Suprapubic skin (tissue), 4 donors: ENCODE data around the gene PPME1. TPM values are rescaled to one million over a fixed set of nuclear protein-coding genes. Genes with fewer than 3 reads are reported as not detected.

Experiments
- DNase-seq, 2 donors: peaks; one replicate each; pipeline ENCODE4 v3.0.0-alpha.2; 2019; ENCODE audit warnings: low spot score in 2 of 2
- H3K27ac ChIP-seq: fragments of 200-600 bp; sonication (generic); one replicate; pipeline ENCODE4 v1.5.1; 2019
- H3K27me3 ChIP-seq: fragments of 200-600 bp; sonication (generic); one replicate; pipeline ENCODE4 v1.5.1; 2019
- H3K36me3 ChIP-seq: fragments of 200-600 bp; sonication (generic); one replicate; pipeline ENCODE4 v1.5.1; 2019
- H3K4me1 ChIP-seq: fragments of 200-600 bp; sonication (generic); one replicate; pipeline ENCODE4 v1.5.1; 2019
- H3K4me3 ChIP-seq: fragments of 200-600 bp; sonication (generic); one replicate; pipeline ENCODE4 v1.5.1; 2019; ENCODE audit warnings: mild to moderate bottlenecking
- H3K9me3 ChIP-seq: fragments of 200-600 bp; sonication (generic); one replicate; pipeline ENCODE4 v1.5.1; 2019
- EP300 ChIP-seq: sonication (generic); formaldehyde crosslinking; IDR thresholded peaks from one replicate; pipeline ENCODE4 v1.6.1; 2017; ENCODE audit warnings: antibody characterized with exemption
- POLR2A ChIP-seq, 2 donors: fragments of 450-650 bp; IDR thresholded peaks; one replicate each; pipeline ENCODE4 v1.6.1; 2017; ENCODE audit warnings: antibody characterized with exemption in 2 of 2, mild to moderate bottlenecking in 2 of 2, moderate library complexity in 2 of 2
- POLR2AphosphoS5 ChIP-seq, 3 donors: sonication (generic); formaldehyde crosslinking; IDR thresholded peaks; one replicate each; pipeline ENCODE4 v1.6.1; 2017; ENCODE audit warnings: antibody characterized with exemption in 3 of 3
- WGBS: methylation state at CpG from one replicate; pipeline ENCODE4 v1.1.5; 2018; 5-methylcytosine and 5-hydroxymethylcytosine counted together
- total RNA-seq, 4 donors: library from RNA; depleted of rRNA; stranded (reverse); fragments of >200 nt; gene quantifications; one replicate each; pipeline ENCODE4 v1.1.0, GENCODE V29; 2016
- TF ChIP-seq, protein P1 (sequence below), 2 donors: fragments of 200-600 bp in 1 of 2; fragments of 450-650 bp in 1 of 2; sonication (generic) in 1 of 2; IDR thresholded peaks; one replicate each; pipeline ENCODE4 v1.5.1; 2016 to 2019; ENCODE audit warnings: antibody characterized with exemption in 2 of 2, mild to moderate bottlenecking in 1 of 2, moderate library complexity in 1 of 2

Gene PPME1
- total RNA-seq, 4 donors from 2014 or later: 31.3 to 47.1 (median 40.6) TPM

DNA sequence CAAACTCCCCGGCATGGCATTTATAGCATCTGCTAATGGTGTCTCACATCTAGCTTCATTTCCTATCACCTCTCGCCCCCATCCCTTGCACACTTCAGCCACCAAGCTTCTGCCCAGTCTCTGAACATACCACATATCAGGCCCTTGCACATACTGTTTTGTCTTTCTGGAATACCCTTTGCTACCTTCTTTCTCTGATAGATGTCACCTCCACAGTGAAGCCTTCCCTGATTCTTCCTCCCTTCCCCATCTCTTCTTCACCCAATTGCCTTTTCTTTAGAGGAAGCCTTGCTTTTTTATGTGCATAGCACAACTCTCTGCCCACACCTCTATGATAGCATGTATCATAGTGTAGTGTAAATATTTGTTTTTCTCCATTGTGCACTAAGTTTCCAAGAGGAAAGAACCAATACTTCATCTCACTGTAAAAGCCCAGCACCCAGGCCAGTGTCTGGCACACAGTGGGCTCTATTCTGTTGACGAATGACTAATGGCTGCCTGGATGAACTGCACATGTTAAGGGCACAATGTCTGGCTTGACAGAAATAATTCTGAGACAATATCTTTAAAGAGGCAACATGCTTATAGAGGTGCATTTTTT, 112.6 kb downstream of the PPME1 start:
- H3K27ac ChIP-seq: no peak overlapping the region
- H3K4me1 ChIP-seq: no peaks in the 10 kb centered on the region
- no peak for DNase-seq
- no peaks in the 10 kb centered on the region for H3K36me3 ChIP-seq
- no peaks in the 10 kb centered on the region for H3K9me3 ChIP-seq
- H3K27me3 ChIP-seq: no peaks in the 10 kb centered on the region
- 80% methylated on average over 3 of the region's 3 CpGs for WGBS
- H3K4me3 ChIP-seq: no peak overlapping the region
- TF ChIP-seq, protein P1, sequence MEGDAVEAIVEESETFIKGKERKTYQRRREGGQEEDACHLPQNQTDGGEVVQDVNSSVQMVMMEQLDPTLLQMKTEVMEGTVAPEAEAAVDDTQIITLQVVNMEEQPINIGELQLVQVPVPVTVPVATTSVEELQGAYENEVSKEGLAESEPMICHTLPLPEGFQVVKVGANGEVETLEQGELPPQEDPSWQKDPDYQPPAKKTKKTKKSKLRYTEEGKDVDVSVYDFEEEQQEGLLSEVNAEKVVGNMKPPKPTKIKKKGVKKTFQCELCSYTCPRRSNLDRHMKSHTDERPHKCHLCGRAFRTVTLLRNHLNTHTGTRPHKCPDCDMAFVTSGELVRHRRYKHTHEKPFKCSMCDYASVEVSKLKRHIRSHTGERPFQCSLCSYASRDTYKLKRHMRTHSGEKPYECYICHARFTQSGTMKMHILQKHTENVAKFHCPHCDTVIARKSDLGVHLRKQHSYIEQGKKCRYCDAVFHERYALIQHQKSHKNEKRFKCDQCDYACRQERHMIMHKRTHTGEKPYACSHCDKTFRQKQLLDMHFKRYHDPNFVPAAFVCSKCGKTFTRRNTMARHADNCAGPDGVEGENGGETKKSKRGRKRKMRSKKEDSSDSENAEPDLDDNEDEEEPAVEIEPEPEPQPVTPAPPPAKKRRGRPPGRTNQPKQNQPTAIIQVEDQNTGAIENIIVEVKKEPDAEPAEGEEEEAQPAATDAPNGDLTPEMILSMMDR (IDR thresholded peaks at IDR 0.05): no peak

GRCh38 chr11:74284466-74284865, 113.4 kb downstream of the PPME1 start:
- TF ChIP-seq, protein P1 (IDR thresholded peaks at IDR 0.05): no peak
- TF ChIP-seq POLR2A (IDR thresholded peaks at IDR 0.05) (no peak), POLR2AphosphoS5 (IDR thresholded peaks at IDR 0.05) (no peak), EP300 (no peak)
- H3K4me1 ChIP-seq: no peaks in the 10 kb centered on the region
- DNase-seq: no peak
- 45% methylated on average over 2 of the region's 2 CpGs for WGBS
- no peak overlapping the region for H3K27ac ChIP-seq
- no peaks in the 10 kb centered on the region for H3K9me3 ChIP-seq
- H3K27me3 ChIP-seq: no peaks in the 10 kb centered on the region
- no peaks in the 10 kb centered on the region for H3K36me3 ChIP-seq
- no peak overlapping the region for H3K4me3 ChIP-seq

GRCh38 chr11:74288161-74288560, 117.1 kb downstream of the PPME1 start:
- no peak overlapping the region for H3K27ac ChIP-seq
- WGBS: 30% methylated on average over 1 of the region's 1 CpG
- no peaks in the 10 kb centered on the region for H3K4me1 ChIP-seq
- H3K27me3 ChIP-seq: no peaks in the 10 kb centered on the region
- TF ChIP-seq EP300 (no peak), POLR2AphosphoS5 (IDR thresholded peaks at IDR 0.05) (no peak), POLR2A (IDR thresholded peaks at IDR 0.05) (no peak)
- TF ChIP-seq, protein P1 (IDR thresholded peaks at IDR 0.05): no peak
- no peaks in the 10 kb centered on the region for H3K9me3 ChIP-seq
- no peak for DNase-seq
- H3K4me3 ChIP-seq: no peak overlapping the region
- H3K36me3 ChIP-seq: no peaks in the 10 kb centered on the region

DNA sequence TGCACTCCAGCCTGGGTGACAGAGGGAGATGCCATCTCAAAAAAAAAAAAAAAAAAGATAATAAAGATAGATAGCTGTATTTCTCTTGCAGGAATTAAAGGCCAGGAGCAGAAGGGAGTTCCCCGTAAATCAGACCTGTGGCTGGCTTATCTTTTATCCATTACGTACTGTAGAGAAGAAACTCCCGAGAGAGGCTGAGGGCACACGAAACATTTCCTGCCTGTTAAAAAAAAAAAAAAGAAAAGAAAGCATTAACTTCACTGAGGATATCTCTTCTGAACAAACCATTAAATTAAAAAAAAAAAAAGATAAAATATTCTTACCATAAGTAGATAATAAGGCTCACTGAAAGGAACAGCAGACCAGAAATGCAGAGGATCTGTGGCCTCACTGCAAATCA, 117.8 kb downstream of the PPME1 start:
- DNase-seq: no peak
- no peaks in the 10 kb centered on the region for H3K4me1 ChIP-seq
- 52% methylated on average over 4 of the region's 4 CpGs for WGBS

GRCh38 chr11:74297484-74297883, 126.4 kb downstream of the PPME1 start:
- TF ChIP-seq, protein P1 (IDR thresholded peaks at IDR 0.05): no peak
- TF ChIP-seq POLR2A (IDR thresholded peaks at IDR 0.05) (no peak), POLR2AphosphoS5 (IDR thresholded peaks at IDR 0.05) (no peak), EP300 (no peak)
- DNase-seq: no peak
- Histone ChIP-seq H3K4me3 (no peak overlapping the region), H3K27me3 (no peaks in the 10 kb centered on the region), H3K36me3 (no peaks in the 10 kb centered on the region), H3K4me1 (no peaks in the 10 kb centered on the region), H3K27ac (no peak overlapping the region), H3K9me3 (no peaks in the 10 kb centered on the region)
- 100% methylated on average over 1 of the region's 1 CpG for WGBS

More for the DNA sequence above, 117.8 kb downstream of the PPME1 start:
- Histone ChIP-seq H3K4me3 (no peak overlapping the region), H3K9me3 (no peaks in the 10 kb centered on the region), H3K36me3 (no peaks in the 10 kb centered on the region), H3K27ac (no peak overlapping the region), H3K27me3 (no peaks in the 10 kb centered on the region)
- no peak for TF ChIP-seq EP300
- no peak for TF ChIP-seq POLR2AphosphoS5 (IDR thresholded peaks at IDR 0.05)
- no peak for TF ChIP-seq POLR2A (IDR thresholded peaks at IDR 0.05)
- TF ChIP-seq, protein P1 (IDR thresholded peaks at IDR 0.05): no peak
